Nephron (organoid): Measurements from ENCODE around the gene MAP4K4.

Source experiments
- H3K27ac Mint-ChIP-seq, 3 experiments: 2 replicates each; pipeline ENCODE4 v1.8.0; 2020; ENCODE audit warnings: mixed read lengths in 3 of 3, mild to moderate bottlenecking in 2 of 3, moderate library complexity in 1 of 3
- H3K27me3 Mint-ChIP-seq: 2 replicates; pipeline ENCODE4 v1.8.0; 2021; ENCODE audit warnings: low read depth, mild to moderate bottlenecking, moderate library complexity, mixed read lengths
- H3K36me3 Mint-ChIP-seq: 2 replicates; pipeline ENCODE4 v1.8.0; 2020; ENCODE audit warnings: low read depth, mixed read lengths
- H3K4me1 Mint-ChIP-seq: 2 replicates; pipeline ENCODE4 v1.8.0; 2020; ENCODE audit warnings: mixed read lengths
- H3K4me3 Mint-ChIP-seq, 3 experiments: 2 replicates each; pipeline ENCODE4 v1.8.0; 2020; ENCODE audit warnings: mild to moderate bottlenecking in 3 of 3, mixed read lengths in 3 of 3, moderate library complexity in 2 of 3
- H3K9me3 Mint-ChIP-seq: 2 replicates; pipeline ENCODE4 v1.8.0; 2020; ENCODE audit warnings: mixed read lengths
- CTCF ChIP-seq, 3 experiments: fragments of 200-600 bp; sonication (generic); IDR thresholded peaks; one replicate each; pipeline ENCODE4 v1.5.0; 2021; ENCODE audit warnings: antibody characterized with exemption in 3 of 3; ENCODE audit not compliant: unreplicated experiment in 3 of 3

MAP4K4 gene

GRCh38 chr2:101725515-101726192 is 28.1 kb downstream of the MAP4K4 start:
- no peak for TF ChIP-seq CTCF (IDR thresholded peaks at IDR 0.05; ENCODE audit: unreplicated experiment in 3 of 3)
- no peak overlapping the region for H3K4me3 Mint-ChIP-seq

GRCh38 chr2:101728865-101729264 is 31.4 kb downstream of the MAP4K4 start:
- Mint-ChIP-seq H3K9me3 (no peaks in the 10 kb centered on the region), H3K27me3 (no peaks in the 10 kb centered on the region), H3K4me1 (peaks cover 48% of the 10 kb centered on the region), H3K4me3 (no peak overlapping the region), H3K27ac (peak overlapping the region in 2 of 3 experiments; percentile 11 to 16), H3K36me3 (peaks cover 7% of the 10 kb centered on the region)
- TF ChIP-seq CTCF (IDR thresholded peaks at IDR 0.05; ENCODE audit: unreplicated experiment in 3 of 3), result no peak

More at GRCh38 chr2:101725515-101726192, 28.1 kb downstream of the MAP4K4 start:
- Mint-ChIP-seq H3K9me3 (no peaks in the 10 kb centered on the region), H3K27me3 (no peaks in the 10 kb centered on the region), H3K36me3 (peaks cover 25% of the 10 kb centered on the region), H3K4me1 (peaks cover 49% of the 10 kb centered on the region), H3K27ac (no peak overlapping the region)

- peaks cover 5% of the 10 kb centered on the region for H3K36me3 Mint-ChIP-seq
- H3K4me1 Mint-ChIP-seq, result peaks cover 52% of the 10 kb centered on the region
- H3K27ac Mint-ChIP-seq, result peak overlapping the region in 2 of 3 experiments; percentile 18 to 32
- no peaks in the 10 kb centered on the region for H3K27me3 Mint-ChIP-seq
- TF ChIP-seq CTCF (IDR thresholded peaks at IDR 0.05; ENCODE audit: unreplicated experiment in 3 of 3), result no peak
- H3K4me3 Mint-ChIP-seq, result no peak overlapping the region
- H3K9me3 Mint-ChIP-seq, result no peaks in the 10 kb centered on the region
These were observed 32.1 kb downstream of the MAP4K4 start for GRCh38 chr2:101729521-101730190.

- Mint-ChIP-seq H3K27ac (no peak overlapping the region), H3K9me3 (no peaks in the 10 kb centered on the region), H3K36me3 (peaks cover 5% of the 10 kb centered on the region), H3K4me3 (no peak overlapping the region), H3K27me3 (no peaks in the 10 kb centered on the region), H3K4me1 (peaks cover 68% of the 10 kb centered on the region)
- TF ChIP-seq CTCF (IDR thresholded peaks at IDR 0.05; ENCODE audit: unreplicated experiment in 3 of 3), result no peak
These were observed 33.9 kb downstream of the MAP4K4 start for GRCh38 chr2:101731221-101732054.

GRCh38 chr2:101732199-101732598 is 34.7 kb downstream of the MAP4K4 start:
- Mint-ChIP-seq H3K27me3 (no peaks in the 10 kb centered on the region), H3K4me3 (no peak overlapping the region), H3K9me3 (no peaks in the 10 kb centered on the region), H3K27ac (no peak overlapping the region), H3K4me1 (peaks cover 72% of the 10 kb centered on the region), H3K36me3 (peaks cover 5% of the 10 kb centered on the region)
- TF ChIP-seq CTCF (IDR thresholded peaks at IDR 0.05; ENCODE audit: unreplicated experiment in 3 of 3), result no peak
